AG10803 (cell line): Measurements from ENCODE around the gene KPNA1.
"Not testable (repeated sequence)": the region's sequence is repeated elsewhere in the genome, so short reads cannot be mapped to it uniquely, and the experiment has no call there.

Experiments
- DNase-seq: peaks from one replicate; pipeline ENCODE4 v3.0.0; 2010; ENCODE audit warnings: low read depth
- H3K4me3 ChIP-seq: 2 replicates; pipeline ENCODE4 v1.5.1; 2011; ENCODE audit warnings: mild to moderate bottlenecking, low read length, control low read depth
- CTCF ChIP-seq: conservative IDR thresholded peaks from 2 replicates; pipeline ENCODE4 v1.5.1; 2011; ENCODE audit warnings: mild to moderate bottlenecking, low read length, control low read depth, inconsistent platforms

The KPNA1 gene

GRCh38 chr3:122461806-122462205 is 52.9 kb downstream of the KPNA1 start:
- no peak for TF ChIP-seq CTCF
- H3K4me3 ChIP-seq: no peak overlapping the region
- no peak for DNase-seq

- peak; percentile 62 for TF ChIP-seq CTCF
- no peak overlapping the region for H3K4me3 ChIP-seq
- peak; percentile 73 for DNase-seq
These were observed 55.7 kb downstream of the KPNA1 start for GRCh38 chr3:122458992-122459391.

GRCh38 chr3:122457706-122458105 is 57.0 kb downstream of the KPNA1 start:
- TF ChIP-seq CTCF: no peak
- H3K4me3 ChIP-seq: no peak overlapping the region
- DNase-seq: no peak

- no peak overlapping the region for H3K4me3 ChIP-seq
- no peak for DNase-seq
- no peak for TF ChIP-seq CTCF
These were observed 58.7 kb downstream of the KPNA1 start for GRCh38 chr3:122456074-122456473.

- TF ChIP-seq CTCF: no peak
- no peak overlapping the region for H3K4me3 ChIP-seq
- no peak for DNase-seq
These were observed 63.4 kb downstream of the KPNA1 start for GRCh38 chr3:122451371-122451770.

GRCh38 chr3:122448218-122448617 is 66.5 kb downstream of the KPNA1 start:
- DNase-seq, H3K4me3 ChIP-seq: not testable (repeated sequence)

GRCh38 chr3:122444491-122444887 is 70.2 kb downstream of the KPNA1 start:
- DNase-seq, H3K4me3 ChIP-seq: not testable (repeated sequence)

- not testable (repeated sequence) for DNase-seq, H3K4me3 ChIP-seq
These were observed 70.8 kb downstream of the KPNA1 start for GRCh38 chr3:122443762-122444490.

GRCh38 chr3:122443090-122443489 is 71.6 kb downstream of the KPNA1 start:
- no peak overlapping the region for H3K4me3 ChIP-seq
- DNase-seq: no peak
- TF ChIP-seq CTCF: no peak
